ENCODE measurements around the gene PPIP5K1. TPM values are rescaled to one million over a fixed set of nuclear protein-coding genes. Genes with fewer than 3 reads are reported as not detected.

Gene PPIP5K1
- total RNA-seq, 1 experiment from 2014 or later: 33.5 TPM

GRCh38 chr15:43544266-43544665, 45.7 kb downstream of the PPIP5K1 start:
- no TSS peak for BruUV-seq (replicated peaks)
- intact Hi-C loops (cut with micrococcal nuclease; ENCODE audit: unreplicated experiment): no loop called here
- Histone ChIP-seq H3K4me1 (ENCODE audit: insufficient read depth, low read length, poor library complexity, severe bottlenecking) (no peaks in the 10 kb centered on the region), H3K9me3 (ENCODE audit: low read depth, low read length, poor library complexity, severe bottlenecking) (no peaks in the 10 kb centered on the region), H3K36me3 (ENCODE audit: insufficient read depth, low read length, poor library complexity, severe bottlenecking) (no peaks in the 10 kb centered on the region), H3K4me3 (ENCODE audit: low read depth, low read length, poor library complexity, severe bottlenecking) (no peak overlapping the region), H3K27me3 (replicated peaks; ENCODE audit: insufficient read depth, low read depth, low read length, poor library complexity) (no peaks in the 10 kb centered on the region), H3K27ac (ENCODE audit: low read depth, low read length, poor library complexity, severe bottlenecking) (no peak overlapping the region)
- POLR2A ChIA-PET (ENCODE audit: low non-redundant PET): interaction anchor here (0.7 kb wide), 1 partner anchor 157 kb away, joined by 4 read pairs; no protein-coding TSS in a partner anchor
- DNase-seq (ENCODE audit: low spot score): no peak
- no peak for TF ChIP-seq CTCF (conservative IDR thresholded peaks at IDR 0.05; ENCODE audit: low read depth, low read length)
- TF ChIP-seq EZH2 (IDR thresholded peaks at IDR 0.05; ENCODE audit: borderline replicate concordance, low read depth, low read length, poor library complexity, severe bottlenecking): no peak
- CTCF ChIA-PET: no interaction called here

DNA sequence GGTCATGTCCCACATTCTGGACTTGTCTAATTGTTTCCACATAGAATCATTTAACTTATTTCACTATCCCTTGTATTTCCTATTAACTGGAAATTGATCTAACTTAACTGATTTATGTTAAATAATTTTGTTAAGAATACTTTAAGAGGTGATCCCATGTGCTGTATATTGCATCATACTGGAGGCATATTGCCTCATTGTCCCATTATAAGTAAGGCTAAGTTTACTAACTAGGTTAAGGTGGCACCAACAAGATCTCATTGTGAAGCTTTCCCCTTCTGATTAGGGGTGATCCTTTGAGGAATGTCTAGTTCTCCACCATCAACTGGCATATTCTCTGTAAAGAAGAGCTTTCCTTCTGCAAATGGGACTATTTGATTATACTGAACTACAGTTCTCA, 48.2 kb downstream of the PPIP5K1 start:
- ChIA-PET POLR2A (ENCODE audit: low non-redundant PET) (no interaction called here), CTCF (no interaction called here)
- intact Hi-C loops (cut with micrococcal nuclease; ENCODE audit: unreplicated experiment): no loop called here
- Histone ChIP-seq H3K4me1 (ENCODE audit: insufficient read depth, low read length, poor library complexity, severe bottlenecking) (no peaks in the 10 kb centered on the region), H3K36me3 (ENCODE audit: insufficient read depth, low read length, poor library complexity, severe bottlenecking) (no peaks in the 10 kb centered on the region), H3K4me3 (ENCODE audit: low read depth, low read length, poor library complexity, severe bottlenecking) (no peak overlapping the region), H3K27me3 (replicated peaks; ENCODE audit: insufficient read depth, low read depth, low read length, poor library complexity) (no peaks in the 10 kb centered on the region), H3K27ac (ENCODE audit: low read depth, low read length, poor library complexity, severe bottlenecking) (no peak overlapping the region), H3K9me3 (ENCODE audit: low read depth, low read length, poor library complexity, severe bottlenecking) (no peaks in the 10 kb centered on the region)
- no TSS peak for BruUV-seq (replicated peaks)
- TF ChIP-seq CTCF (conservative IDR thresholded peaks at IDR 0.05; ENCODE audit: low read depth, low read length): no peak
- no peak for TF ChIP-seq EZH2 (IDR thresholded peaks at IDR 0.05; ENCODE audit: borderline replicate concordance, low read depth, low read length, poor library complexity, severe bottlenecking)
- DNase-seq (ENCODE audit: low spot score): no peak

GRCh38 chr15:43538091-43538490, 51.9 kb downstream of the PPIP5K1 start:
- CTCF ChIA-PET: no interaction called here
- no peak overlapping the region for H3K27ac ChIP-seq (ENCODE audit: low read depth, low read length, poor library complexity, severe bottlenecking)
- no peak for TF ChIP-seq CTCF (conservative IDR thresholded peaks at IDR 0.05; ENCODE audit: low read depth, low read length)
- no peak for TF ChIP-seq EZH2 (IDR thresholded peaks at IDR 0.05; ENCODE audit: borderline replicate concordance, low read depth, low read length, poor library complexity, severe bottlenecking)
- no TSS peak for BruUV-seq (replicated peaks)
- H3K9me3 ChIP-seq (ENCODE audit: low read depth, low read length, poor library complexity, severe bottlenecking): no peaks in the 10 kb centered on the region
- DNase-seq (ENCODE audit: low spot score): no peak
- intact Hi-C loops (cut with micrococcal nuclease; ENCODE audit: unreplicated experiment): no loop called here
- H3K27me3 ChIP-seq (replicated peaks; ENCODE audit: insufficient read depth, low read depth, low read length, poor library complexity): no peaks in the 10 kb centered on the region
- POLR2A ChIA-PET (ENCODE audit: low non-redundant PET): no interaction called here
- H3K4me3 ChIP-seq (ENCODE audit: low read depth, low read length, poor library complexity, severe bottlenecking): no peak overlapping the region
- H3K36me3 ChIP-seq (ENCODE audit: insufficient read depth, low read length, poor library complexity, severe bottlenecking): no peaks in the 10 kb centered on the region
- no peaks in the 10 kb centered on the region for H3K4me1 ChIP-seq (ENCODE audit: insufficient read depth, low read length, poor library complexity, severe bottlenecking)
